HG03342 (cell line): Measurements from ENCODE around the gene JPH4.
"Not testable (repeated sequence)": the region's sequence is repeated elsewhere in the genome, so short reads cannot be mapped to it uniquely, and the experiment has no call there.

Experiments
- ATAC-seq: cut with Tn5 transposase; IDR thresholded peaks from one replicate; pipeline ENCODE4 v1.9.1; 2021; ENCODE audit warnings: mild to moderate bottlenecking, moderate library complexity; ENCODE audit not compliant: unreplicated experiment

JPH4 gene

DNA sequence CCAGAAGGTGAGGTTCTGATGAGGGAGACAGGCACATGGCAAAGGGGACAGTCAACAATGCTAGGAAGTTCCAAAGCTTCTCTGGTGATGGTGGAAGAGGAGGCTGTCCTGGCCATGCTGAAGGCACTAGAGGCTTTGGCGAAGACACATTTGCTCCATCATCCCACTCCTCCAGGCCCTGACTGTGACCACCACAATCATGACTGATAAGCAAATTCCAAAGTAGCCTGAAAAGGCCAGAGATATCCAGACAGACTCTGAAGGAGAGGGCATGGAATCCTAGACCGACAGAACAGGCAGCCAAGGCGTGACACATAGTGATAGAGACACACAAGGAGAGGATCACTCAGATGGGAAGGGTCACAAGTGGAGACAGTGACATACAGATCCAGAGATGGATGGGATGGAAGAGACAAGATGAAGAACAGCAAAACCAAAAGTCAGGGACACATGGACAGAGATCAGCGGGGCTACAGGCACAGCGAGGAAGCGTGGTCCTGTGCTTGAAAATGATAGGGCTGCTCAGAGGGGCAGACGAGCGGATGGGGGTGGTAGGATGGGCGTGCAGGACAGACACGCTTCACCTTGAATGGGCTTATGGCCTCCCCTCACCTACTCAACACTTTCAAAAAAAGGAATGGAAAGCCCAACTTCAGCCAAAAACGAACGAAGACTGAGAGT is 28.3 kb downstream of the JPH4 start:
- ATAC-seq = no peak

DNA sequence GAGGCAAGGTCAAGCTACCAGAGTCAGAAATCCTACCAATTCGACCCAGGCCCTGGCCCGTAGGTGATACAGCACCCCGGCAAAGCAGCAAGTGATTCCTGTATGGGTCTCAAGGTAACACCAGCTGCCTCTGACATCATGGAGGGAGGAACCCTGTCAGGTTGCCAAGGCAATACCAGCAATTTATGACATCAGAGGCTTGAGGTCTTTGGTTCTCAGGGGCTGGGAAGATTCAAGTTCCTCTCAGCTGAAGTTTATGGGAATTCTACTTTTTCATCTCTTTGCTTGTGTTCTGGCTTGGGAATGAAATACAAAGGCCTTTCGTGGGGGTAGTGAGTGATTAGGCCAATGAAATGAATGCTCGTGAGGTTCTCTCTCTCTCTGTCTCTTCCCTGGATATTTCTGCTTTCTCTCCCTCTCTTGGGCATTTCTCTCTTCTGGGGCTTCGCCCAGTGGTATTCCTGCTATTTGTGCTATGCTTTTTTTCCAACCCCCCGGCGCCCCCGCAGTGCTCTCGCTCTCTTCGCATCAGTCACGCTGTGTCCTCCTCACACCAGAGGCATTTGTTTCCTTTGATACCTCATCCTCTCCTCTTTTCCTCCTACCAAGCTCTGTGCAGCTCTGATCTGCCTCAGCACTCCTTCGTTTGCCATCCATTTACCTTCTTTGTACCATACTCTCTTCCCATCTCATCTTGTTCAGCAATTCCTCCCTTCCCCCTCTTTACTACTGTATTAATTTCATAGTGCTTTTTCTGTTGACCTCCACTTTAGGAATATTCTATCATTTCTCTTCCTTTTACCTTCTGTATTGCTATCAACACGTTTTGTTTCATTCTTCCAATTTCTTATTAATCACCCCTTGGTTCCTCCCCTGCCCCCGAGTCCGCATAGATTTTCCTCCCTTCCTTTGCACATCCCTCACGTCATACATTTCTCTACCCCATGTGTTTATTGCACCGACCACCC is 30.0 kb downstream of the JPH4 start:
- ATAC-seq = no peak

DNA sequence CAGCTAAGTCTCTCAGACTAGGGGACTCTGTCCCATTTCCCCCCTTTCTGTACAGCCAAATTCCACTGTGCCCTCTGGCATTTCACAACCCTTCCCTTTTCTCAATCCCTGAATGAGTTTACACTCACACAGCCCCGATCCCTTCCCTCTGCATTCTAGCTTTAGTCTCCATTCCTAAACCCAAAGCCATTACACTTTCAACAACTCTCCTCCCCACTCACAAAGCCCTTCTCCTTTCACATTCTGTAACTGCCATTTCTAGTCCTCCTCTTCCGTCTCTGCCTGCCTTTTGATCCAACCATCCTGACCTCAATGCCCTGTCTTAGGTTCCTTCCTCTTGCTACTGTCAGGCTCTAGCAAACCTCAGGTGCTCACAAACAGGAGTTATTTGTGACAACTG is 30.7 kb downstream of the JPH4 start:
- ATAC-seq = no peak

DNA sequence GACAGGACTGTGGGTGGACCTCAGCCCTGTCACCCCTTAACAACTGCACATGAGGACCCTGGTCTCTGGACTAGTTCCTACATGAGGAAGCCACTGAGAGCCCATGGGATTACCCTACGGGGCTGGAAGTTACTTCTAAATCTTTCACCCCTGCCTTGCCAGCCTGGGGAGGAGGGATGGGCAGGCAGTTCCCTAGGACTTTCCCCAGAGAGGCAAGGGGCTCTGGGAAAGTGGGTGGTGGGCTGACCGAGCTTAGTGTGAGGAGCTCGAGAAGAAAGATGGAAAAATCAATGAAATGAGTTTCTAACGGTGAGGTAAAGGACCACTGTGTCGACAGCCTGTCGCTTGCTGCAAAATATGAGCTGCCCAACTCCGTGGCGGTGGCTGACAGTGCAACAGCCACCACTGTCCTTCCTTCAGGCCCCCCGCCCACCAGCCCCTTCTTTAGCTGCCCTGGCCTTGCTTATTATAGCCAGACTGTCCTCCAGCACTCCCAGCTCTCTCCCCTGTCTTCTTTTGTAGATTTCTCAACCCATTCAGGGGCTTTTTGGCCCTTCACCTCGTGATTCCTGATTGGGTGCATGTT is 32.0 kb downstream of the JPH4 start:
- ATAC-seq = no peak

DNA sequence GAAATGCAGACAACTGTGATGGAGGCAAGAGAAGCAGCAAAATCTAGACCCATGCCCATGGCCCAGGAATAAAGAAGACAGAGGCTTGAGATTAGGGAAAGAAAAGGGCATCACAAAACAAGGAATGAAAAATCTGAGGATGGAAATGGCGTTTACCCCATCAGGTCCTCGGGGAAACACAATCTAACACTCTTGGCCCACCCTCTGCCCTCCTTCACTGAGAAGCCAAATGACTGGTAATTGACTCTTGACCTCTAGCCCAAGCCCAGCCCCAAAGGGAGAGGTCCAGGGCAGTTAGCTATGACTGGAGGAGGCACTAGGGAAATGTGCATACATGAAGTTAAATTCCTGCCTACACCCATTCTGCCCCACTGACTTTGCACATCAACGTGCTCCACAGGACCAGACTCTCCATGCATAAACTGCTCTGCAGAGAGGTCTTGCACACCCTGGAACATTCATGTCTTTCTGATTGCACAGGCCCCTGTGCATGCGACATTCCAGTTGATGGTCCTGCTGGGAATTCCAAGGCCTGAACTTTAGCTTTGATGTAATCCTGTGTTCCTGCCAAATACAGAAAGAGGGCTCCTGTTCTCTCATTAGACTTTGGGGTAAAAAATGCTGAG is 32.7 kb downstream of the JPH4 start:
- no peak for ATAC-seq

DNA sequence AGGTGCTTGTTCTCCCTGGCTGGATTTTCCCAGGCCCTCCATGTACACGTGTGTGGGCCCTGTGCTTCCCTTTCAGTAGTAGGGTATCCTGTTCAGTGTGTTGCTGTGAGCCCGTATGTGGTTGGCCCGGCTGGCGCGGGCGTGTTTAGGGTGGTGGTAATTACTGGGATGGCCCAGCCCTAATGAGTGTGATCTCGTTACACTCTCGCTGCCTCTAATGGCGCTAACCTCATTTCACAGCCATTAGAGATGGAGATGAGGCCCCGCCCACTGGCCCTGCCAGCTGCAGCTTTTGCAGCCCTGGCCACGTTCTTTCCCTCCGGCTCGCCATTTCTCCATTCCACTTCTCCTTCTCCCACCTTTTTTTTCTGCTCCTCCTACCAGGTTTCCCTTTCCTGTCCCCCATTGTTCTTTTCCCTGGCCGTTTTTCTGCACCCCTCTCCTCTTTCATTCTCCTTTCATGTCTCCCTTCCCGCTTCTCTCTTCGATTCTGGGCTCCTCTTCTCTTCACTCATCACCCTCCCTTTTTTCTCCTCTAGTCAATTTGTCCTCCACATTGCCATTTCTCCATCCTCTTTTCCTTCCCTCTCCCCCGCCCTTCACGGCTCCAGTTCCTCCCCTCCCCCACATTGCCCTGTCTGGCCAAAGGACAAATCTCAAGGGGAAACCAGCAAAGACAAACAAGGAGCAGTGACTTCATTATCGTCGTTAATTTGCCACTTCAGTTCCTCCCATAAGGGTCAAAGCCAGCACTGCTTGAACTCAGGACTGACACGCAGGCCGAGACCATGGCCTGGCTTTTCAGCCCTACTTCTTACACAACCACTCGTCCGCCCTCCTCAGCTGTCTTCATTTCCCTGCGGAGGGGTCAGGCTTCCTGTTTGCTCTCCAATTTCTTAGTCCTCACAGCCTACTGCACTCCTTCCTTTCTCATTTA is 33.8 kb downstream of the JPH4 start:
- ATAC-seq = no peak

DNA sequence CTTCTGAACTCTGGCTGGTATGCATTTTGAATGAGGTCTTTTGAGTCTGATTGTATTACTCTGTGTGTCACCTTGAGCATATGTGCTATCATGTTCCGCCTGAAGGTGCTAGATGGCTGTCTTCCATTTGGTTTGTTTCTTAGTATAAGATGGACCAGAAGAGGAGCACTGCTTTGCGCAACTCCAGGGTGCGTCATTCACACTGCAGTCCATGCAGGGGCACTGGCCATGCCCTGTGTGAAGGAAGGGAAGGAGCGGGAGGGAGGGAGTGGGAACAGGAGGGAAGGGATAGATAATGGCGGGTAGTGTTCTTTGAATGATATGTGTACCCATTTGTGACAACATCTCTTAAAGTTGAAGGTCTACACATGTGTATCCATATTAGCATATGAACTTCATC is 35.2 kb downstream of the JPH4 start:
- ATAC-seq = no peak

DNA sequence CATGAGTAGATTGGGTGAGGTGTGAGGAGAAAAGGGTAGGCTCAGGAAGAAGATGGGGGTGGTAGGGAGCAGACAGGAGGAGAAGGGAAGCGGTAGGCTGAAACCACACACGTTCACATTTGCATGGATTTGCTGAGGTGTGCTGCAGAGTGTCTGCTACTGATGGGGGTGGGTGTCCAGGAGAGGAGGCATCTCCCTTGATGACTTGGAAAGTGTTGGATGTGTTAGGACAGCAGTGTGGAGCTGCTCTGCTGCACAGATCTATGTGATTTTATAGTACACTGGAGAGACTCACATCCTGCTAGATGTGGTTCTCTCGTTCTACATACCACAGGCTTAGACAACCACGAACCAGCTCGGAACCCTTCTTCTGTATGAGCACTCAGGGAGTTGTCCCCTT is 36.3 kb downstream of the JPH4 start:
- ATAC-seq = no peak

DNA sequence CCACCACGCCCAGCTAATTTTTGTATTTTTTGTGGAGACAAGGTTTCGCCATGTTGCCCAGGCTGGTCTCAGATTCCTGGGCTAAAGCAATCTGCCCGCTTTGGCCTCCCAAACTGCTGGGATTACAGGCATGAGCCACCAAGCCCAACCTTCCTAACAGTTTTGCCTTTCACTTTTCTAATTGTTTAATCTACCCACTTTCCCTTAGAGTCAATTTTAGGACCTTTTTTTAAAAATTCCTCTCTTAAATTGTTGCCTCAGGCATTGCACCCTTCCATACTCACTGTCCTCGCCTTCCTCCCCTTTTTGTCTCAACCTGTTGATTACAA is 38.5 kb downstream of the JPH4 start:
- no peak for ATAC-seq

DNA sequence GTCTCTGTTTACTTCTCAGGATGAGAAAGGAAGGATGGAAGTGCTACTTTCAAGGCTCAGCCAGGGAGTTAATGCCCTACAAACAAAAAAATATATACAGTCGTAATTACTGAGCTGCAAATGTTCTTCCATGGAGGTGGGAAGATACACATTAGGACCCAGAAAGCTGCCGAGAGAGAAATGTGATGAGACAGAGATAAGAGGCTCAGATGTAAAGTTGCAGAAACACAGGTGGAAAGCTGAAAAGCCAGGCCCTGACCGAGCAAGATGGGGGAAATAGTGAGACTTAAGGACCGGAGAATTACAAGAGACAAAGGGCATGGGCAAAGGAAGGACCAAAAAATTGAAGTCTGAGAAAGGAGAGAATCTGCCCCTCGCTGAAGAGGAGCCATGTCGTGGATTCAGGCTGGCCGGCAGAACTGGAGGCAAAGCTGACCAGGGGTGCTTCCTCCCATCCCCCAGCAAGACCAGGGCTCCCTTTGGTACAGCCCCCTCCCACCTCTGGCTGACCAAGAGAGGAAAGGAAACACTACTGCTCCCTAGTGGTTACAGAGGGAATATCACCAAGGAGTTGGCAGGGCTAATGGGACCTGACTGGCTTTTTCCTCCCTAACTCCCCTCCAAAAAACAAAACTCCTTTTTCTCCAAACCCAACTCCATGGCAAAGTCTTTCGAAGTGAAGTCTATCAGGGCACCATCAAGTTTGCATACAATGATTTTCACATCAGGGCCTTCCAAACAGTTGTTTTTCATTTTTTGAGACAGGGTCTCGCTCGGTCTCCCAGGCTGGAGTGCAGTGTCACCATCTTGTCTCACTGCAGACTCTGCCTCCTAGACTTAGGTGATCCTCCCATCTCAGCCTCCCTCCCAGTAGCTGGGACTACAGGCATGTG is 39.1 kb downstream of the JPH4 start:
- no peak for ATAC-seq

DNA sequence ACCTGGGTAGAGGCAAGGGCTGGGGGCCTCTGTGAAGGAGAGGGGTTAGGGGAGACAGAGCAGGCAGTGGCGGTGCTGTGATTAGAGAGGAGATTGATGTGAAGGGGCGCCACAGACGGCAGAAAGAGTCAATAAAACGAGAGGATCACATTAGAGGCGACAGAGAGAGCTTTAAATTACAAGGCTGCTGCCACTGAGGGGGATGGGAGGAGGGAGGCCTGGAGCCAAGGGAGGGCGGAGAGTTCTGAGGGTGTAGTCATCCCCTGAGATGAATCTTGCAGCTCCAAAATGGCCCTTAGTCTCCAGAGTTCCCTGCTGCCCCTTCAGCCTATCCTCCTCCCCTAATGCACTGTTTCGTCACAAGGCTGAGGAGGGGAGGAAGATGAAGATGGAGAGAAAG is 39.8 kb downstream of the JPH4 start:
- ATAC-seq = no peak

DNA sequence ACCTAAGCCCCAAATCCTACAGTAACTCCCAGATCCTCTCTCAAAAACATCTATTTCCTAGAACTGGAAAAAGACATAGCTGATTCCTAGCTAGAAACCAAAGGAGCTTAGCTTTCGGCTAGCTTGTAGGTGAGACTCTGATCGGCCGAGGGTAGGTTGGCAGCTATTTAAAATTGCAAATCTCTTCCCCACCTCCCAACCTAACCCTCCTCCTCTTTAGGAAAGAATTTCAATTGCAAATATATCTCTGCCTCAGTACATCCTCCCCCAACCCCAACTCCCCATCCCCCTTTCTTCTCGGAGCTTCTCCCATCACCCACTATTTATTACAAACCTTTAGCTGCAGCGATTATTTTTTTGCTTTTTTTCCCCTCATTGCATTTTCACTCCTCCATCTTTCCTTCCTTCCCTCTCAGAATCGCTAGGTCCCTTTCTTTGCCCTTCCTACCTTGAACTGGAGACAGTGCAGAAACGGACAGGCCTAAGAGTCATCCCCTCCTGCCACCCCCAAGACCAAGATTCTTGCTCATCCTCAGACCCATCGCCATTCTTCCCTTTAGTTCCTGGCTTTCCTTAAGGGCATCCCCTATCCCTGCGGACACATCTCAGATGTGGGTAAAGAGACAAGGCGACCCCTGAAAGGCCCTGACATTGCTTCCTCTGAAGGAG is 40.4 kb downstream of the JPH4 start:
- ATAC-seq = no peak

DNA sequence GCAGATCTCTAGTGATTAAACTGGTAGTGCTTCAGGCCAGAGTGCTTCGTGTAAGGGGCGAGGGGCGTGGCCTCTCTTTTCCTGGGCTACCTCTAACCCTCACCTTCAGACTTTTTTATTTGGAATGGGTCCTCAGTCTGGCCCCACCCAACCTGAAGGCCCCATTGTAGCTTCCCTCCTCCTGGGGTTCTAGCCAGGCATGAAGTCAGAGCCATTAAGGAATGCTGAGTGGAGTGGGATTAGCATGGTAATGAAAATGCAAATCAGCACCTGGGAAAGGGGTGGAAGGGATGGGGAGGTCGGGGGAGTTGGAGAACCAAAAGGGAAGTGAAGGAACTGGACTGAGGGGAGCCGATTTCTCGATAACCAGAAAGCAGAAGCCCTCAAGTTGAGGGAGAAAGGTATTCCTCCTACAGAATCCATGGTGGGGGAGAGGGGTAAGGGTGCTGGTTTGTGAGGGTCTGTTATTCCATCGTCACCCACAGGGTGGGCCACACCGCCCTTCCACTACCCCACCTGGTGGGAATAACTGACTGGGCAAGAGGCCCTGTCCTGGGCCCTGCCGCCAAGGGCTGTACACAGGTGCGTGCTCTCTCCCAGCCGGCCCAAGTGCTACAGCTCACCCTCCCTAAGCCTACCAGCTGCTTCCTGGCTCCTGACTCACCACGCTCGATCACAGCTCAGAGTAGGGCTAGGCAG is 41.1 kb downstream of the JPH4 start:
- ATAC-seq = no peak

DNA sequence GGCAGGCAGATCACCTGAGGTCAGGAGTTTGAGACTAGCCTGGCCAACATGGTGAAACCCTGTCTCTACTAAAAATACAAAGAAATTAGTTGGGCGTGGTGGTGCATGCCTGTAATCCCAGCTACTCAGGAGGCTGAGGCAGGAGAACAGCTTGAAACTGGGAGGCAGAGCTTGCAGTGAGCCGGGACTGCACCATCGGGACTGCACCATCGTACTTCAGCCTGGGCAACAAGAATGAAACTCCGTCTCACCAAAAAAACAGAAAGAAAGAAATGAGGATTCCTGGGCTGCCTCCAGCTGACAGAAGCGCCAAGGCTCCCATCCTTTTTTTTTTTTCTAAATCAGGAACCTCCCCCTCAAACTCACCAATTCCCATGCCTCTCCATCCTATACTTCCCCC is 41.7 kb downstream of the JPH4 start:
- not testable (repeated sequence) for ATAC-seq

DNA sequence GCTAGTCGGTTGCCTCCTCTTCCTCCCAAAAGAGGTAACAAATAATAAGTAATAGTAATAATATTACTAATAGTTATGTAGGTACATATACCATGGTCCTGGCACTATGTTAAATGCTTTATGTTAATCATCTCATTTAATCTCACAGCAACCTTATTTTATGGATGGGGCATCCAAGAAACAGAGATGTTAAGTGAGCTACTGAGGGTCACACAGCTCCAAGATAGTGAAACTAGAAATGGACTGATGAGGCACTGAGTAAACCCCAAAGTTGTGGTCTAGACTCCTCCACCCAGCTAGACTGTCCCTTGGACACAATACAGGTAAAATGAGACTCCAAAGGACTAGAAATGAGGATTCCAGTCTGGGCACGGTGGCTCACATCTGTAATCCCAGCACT is 42.1 kb downstream of the JPH4 start:
- ATAC-seq = no peak

DNA sequence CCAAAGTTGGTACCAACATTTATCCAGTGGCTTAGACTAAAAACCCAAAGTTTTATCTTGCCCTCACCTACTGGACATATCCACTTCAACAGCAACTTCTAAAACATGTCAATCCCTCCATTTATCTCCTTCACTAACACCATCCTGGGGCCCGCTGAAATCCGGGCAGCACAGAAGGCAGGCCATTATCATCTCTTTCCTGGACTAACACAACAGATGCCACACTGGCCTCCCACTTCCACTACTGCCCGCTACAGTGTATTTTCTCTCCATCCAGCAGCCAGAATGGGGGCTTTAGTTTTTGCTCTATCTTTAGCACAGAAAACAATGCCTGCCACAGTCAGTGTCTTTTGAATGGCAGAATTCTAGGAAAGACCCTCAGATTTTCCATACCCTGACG is 42.6 kb downstream of the JPH4 start:
- ATAC-seq = no peak

DNA sequence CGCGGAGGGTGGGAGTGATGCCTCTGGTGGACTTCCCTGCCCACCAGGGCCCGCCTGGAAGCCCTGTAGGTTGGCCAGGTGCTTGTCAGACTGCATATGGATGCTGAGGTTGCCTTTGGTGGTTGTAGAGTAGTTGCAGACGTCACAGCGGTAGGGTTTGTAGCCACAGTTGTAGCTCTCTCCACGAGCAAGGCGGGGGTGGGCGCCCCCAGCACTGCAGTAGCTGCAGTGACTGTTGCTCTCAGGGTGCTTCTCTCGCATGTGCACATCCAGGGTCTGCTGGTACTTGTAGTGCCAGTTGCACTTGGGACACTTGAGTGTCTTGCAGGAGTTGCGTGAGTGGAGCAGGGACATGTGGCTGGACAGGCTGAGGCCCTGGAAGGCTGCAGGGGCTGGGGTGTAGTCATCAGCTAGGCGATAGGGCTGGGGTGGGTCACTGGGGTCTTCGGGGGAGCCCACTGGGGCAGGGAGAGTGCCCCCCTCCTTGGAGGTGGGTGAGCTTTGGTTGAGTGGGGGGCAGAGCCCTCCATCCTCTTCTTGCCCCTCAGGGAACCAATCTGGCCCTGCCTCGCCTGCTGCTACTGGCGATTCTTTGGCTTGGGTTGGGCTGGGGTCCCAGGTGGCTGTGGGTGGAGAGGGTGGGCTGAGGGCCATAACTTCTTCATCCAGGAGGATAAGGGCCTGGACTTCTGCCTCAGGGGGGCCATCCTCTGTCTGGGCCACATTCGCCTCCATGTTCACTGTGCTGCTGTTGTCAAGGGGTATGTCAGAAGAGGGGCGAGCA is 44.7 kb downstream of the JPH4 start:
- ATAC-seq = no peak

DNA sequence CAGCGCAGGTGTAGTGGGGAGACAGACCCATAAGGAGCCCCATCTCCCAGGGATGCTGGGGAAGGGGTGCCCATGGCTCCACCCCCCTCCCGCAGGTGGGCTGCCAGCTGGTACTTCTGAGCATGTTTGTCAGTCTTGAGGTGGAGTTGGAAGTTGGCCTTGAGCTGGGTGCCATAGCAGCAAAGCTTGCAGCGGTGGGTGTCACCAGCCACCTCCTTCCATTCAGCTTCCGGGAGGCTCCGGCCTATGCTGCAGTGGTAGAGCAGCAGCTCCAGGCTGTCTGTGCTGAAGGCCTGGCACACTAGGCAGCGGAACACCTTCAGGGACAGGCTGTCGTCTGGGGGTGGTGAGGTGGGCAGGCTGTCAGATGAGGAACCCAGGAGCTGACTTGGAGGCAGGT is 45.9 kb downstream of the JPH4 start:
- no peak for ATAC-seq
